ENCODE measurements around the gene PLAU.
"Not testable (repeated sequence)": the region's sequence is repeated elsewhere in the genome, so short reads cannot be mapped to it uniquely, and the experiment has no call there.

PLAU gene

GRCh38 chr10:73955719-73956118, 44.8 kb downstream of the PLAU start:
- DNase-seq: no peak

GRCh38 chr10:73956476-73957359, 45.8 kb downstream of the PLAU start:
- DNase-seq: no peak

DNA sequence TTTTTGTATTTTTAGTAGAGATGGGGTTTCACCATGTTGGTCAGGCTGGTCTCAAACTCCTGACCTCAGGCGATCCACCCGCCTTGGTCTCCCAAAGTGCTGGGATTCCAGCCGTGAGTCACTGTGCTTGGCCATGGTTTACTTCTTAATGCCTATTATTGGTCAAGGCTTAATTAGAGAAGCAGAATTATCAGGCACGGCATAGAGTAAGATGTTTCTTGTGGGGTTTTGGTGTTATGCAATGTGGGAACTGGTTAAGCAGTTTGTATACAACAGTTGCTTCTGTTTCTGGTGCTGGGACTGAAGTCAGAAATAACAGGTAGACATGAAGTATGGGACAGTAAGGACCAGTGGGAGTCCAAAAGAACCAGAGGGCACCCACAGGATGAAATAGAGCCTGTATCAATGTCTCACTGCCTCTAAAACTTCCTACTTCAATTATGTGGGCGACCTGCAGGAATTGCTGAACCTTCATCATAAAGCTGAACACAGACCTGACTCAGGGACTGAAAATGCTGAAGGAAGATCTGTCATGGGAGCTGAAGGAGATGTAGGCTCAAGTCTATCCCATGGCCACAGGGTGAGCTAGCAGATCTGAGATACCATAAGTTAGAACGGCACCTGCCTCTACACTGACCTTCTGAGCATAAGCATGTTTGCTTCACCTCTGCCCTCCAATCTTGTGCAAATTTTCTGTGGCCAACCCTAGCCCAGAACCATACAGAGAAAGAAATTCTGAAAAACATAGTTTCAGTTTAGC, 48.7 kb downstream of the PLAU start:
- DNase-seq: no peak

GRCh38 chr10:73962386-73962785, 51.5 kb downstream of the PLAU start:
- DNase-seq: no peak

- not testable (repeated sequence) for DNase-seq
Measured at GRCh38 chr10:73963533-73963932, 52.6 kb downstream of the PLAU start.

- no peak for DNase-seq
Measured at GRCh38 chr10:73964743-73965142, 53.8 kb downstream of the PLAU start.

GRCh38 chr10:73965267-73965889, 54.4 kb downstream of the PLAU start:
- not testable (repeated sequence) for DNase-seq

- DNase-seq: no peak
Measured at GRCh38 chr10:73965890-73966768, 55.2 kb downstream of the PLAU start.

GRCh38 chr10:73967022-73967429, 56.1 kb downstream of the PLAU start:
- DNase-seq: no peak

Measured in activated naive CD4-positive, alpha-beta T cell (primary cell).